Measurements from ENCODE around the gene MTA1. TPM values are rescaled to one million over a fixed set of nuclear protein-coding genes. Genes with fewer than 3 reads are reported as not detected.
A peak's percentile ranks its signal among the peaks of the same experiment; 100 is the strongest.

Gene MTA1
- total and polyA plus RNA-seq, 10 of the 15 experiments (the other 5 are each of a cell fraction or from before 2014, with no cell fraction given), result 0.14 to 162 (median 30.6) TPM

GRCh38 chr14:105420974-105421674, 1.5 kb downstream of the MTA1 start:
- Histone ChIP-seq H3K27ac (ENCODE audit: control insufficient read depth, insufficient read depth) (peak overlapping the region; percentile 71; the same call in 1 of the 2 replicates), H3K4me2 (ENCODE audit: control insufficient read depth, insufficient read depth) (peak overlapping the region; percentile 43), H3K4me3 (peak overlapping the region; percentile 98), H4K20me1 (ENCODE audit: control insufficient read depth, insufficient read depth) (no peaks in the 10 kb centered on the region), H3K9me3 (replicated peaks; ENCODE audit: control insufficient read depth, insufficient read depth, low read length) (no peaks in the 10 kb centered on the region), H2AFZ (ENCODE audit: control insufficient read depth, low read depth, low read length) (no peak overlapping the region), H3K36me3 (ENCODE audit: control insufficient read depth in 2 of 2, insufficient read depth in 2 of 2, low read length in 1 of 2) (peaks cover 4 to 6% of the 10 kb centered on the region in 2 experiments; a peak in 3 of 4 replicates), H3K9ac (ENCODE audit: control insufficient read depth, insufficient read depth, low read length) (peak overlapping the region; percentile 89), H3K79me2 (ENCODE audit: control insufficient read depth, insufficient read depth, low read length) (peaks cover 48% of the 10 kb centered on the region), H3K4me1 (ENCODE audit: control insufficient read depth, insufficient read depth, low read length) (peaks cover 15% of the 10 kb centered on the region), H3K27me3 (replicated peaks in 1 of 2; ENCODE audit: control insufficient read depth in 2 of 2, insufficient read depth in 2 of 2, low read length in 1 of 2) (no peaks in the 10 kb centered on the region)
- intact Hi-C loops (cut with micrococcal nuclease; ENCODE audit: unreplicated experiment), result no loop called here
- ChIA-PET SMC1A (ENCODE audit: uncharacterized antibody, unreplicated experiment) (no interaction called here), RAD21 (ENCODE audit: unreplicated experiment) (no interaction called here), CTCF (interaction anchor here (1.0 to 1.1 kb wide), 2 partner anchors 50 to 997 kb away, joined by 3 to 4 read pairs; no protein-coding TSS in a partner anchor), POLR2A (no interaction called here)
- BruUV-seq (replicated peaks), result no TSS peak
- 12% methylated on average over 23 of the region's 23 CpGs for WGBS (ENCODE audit: insufficient coverage, insufficient replicate concordance, low lambda C conversion rate, missing lambda C conversion rate)
- no peak for DNase-seq (ENCODE audit: low read depth, low spot score)
- no peak for FAIRE-seq
- in situ Hi-C loops (cut with MboI), result no loop called here
- peak; percentile 46 for ATAC-seq
- TF ChIP-seq EP300 (IDR thresholded peaks at IDR 0.05; ENCODE audit: borderline replicate concordance in 1 of 2, control insufficient read depth in 1 of 2, low read depth in 2 of 2, low read length in 2 of 2), result no peak
- TF ChIP-seq ETV6 (conservative IDR thresholded peaks at IDR 0.05 in 1 of 2, IDR thresholded peaks at IDR 0.05 in 1 of 2; ENCODE audit: borderline replicate concordance in 1 of 2, low read depth in 1 of 2), result no peak
- TF ChIP-seq DPF2 (IDR thresholded peaks at IDR 0.05), result no peak
- TF ChIP-seq STAT1 (conservative IDR thresholded peaks at IDR 0.05), result no peak
- TF ChIP-seq ASH2L (IDR thresholded peaks at IDR 0.05; ENCODE audit: borderline replicate concordance, low read depth), result no peak
- no peak for TF ChIP-seq GABPA (IDR thresholded peaks at IDR 0.05; ENCODE audit: low read depth)
- no peak for TF ChIP-seq BRCA1 (IDR thresholded peaks at IDR 0.05; ENCODE audit: low read depth, low read length)
- TF ChIP-seq IRF4 (IDR thresholded peaks at IDR 0.05; ENCODE audit: low read depth, low read length), result no peak
- no peak for TF ChIP-seq ZBTB40 (IDR thresholded peaks at IDR 0.05; ENCODE audit: borderline replicate concordance)
- TF ChIP-seq POLR2A (IDR thresholded peaks at IDR 0.05; ENCODE audit: low read depth, low read length), result no peak
